Measurements from ENCODE around the gene PCDH1.
A peak's percentile ranks its signal among the peaks of the same experiment; 100 is the strongest.

Gene PCDH1

GRCh38 chr5:141873933-141874261 is 4.3 kb downstream of the PCDH1 start:
- DNase-seq (ENCODE audit: low spot score) = no peak

- no peak for DNase-seq (ENCODE audit: low spot score)
Observed at GRCh38 chr5:141872496-141873356, 5.5 kb downstream of the PCDH1 start.

- no peak for DNase-seq (ENCODE audit: low spot score)
Observed at GRCh38 chr5:141871870-141872269, 6.3 kb downstream of the PCDH1 start.

GRCh38 chr5:141870871-141871270 is 7.3 kb downstream of the PCDH1 start:
- DNase-seq (ENCODE audit: low spot score) = peak; percentile 41

GRCh38 chr5:141870228-141870627 is 8.0 kb downstream of the PCDH1 start:
- DNase-seq (ENCODE audit: low spot score) = no peak

- no peak for DNase-seq (ENCODE audit: low spot score)
Observed at GRCh38 chr5:141869514-141869913, 8.7 kb downstream of the PCDH1 start.

- no peak for DNase-seq (ENCODE audit: low spot score)
Observed at GRCh38 chr5:141869040-141869439, 9.2 kb downstream of the PCDH1 start.

- DNase-seq (ENCODE audit: low spot score) = no peak
Observed at GRCh38 chr5:141868541-141868940, 9.7 kb downstream of the PCDH1 start.

GRCh38 chr5:141867651-141868050 is 10.6 kb downstream of the PCDH1 start:
- DNase-seq (ENCODE audit: low spot score) = no peak

- no peak for DNase-seq (ENCODE audit: low spot score)
Observed at GRCh38 chr5:141867139-141867538, 11.1 kb downstream of the PCDH1 start.

- DNase-seq (ENCODE audit: low spot score) = no peak
Observed at GRCh38 chr5:141866096-141866495, 12.1 kb downstream of the PCDH1 start.

- DNase-seq (ENCODE audit: low spot score) = no peak
Observed at GRCh38 chr5:141865406-141865805, 12.8 kb downstream of the PCDH1 start.

- DNase-seq (ENCODE audit: low spot score) = no peak
Observed at GRCh38 chr5:141864371-141865370, 13.5 kb downstream of the PCDH1 start.

- DNase-seq (ENCODE audit: low spot score) = no peak
Observed at GRCh38 chr5:141863569-141864178, 14.5 kb downstream of the PCDH1 start.

- DNase-seq (ENCODE audit: low spot score) = no peak
Observed at GRCh38 chr5:141862936-141863543, 15.2 kb downstream of the PCDH1 start.

- DNase-seq (ENCODE audit: low spot score) = no peak
Observed at GRCh38 chr5:141861194-141861593, 17.0 kb downstream of the PCDH1 start.

GRCh38 chr5:141858079-141858765 is 20.0 kb downstream of the PCDH1 start:
- no peak for DNase-seq (ENCODE audit: low spot score)

GRCh38 chr5:141857226-141857625 is 21.0 kb downstream of the PCDH1 start:
- DNase-seq (ENCODE audit: low spot score) = no peak

GRCh38 chr5:141856037-141856790 is 22.0 kb downstream of the PCDH1 start:
- DNase-seq (ENCODE audit: low spot score) = no peak

- no peak for DNase-seq (ENCODE audit: low spot score)
Observed at GRCh38 chr5:141855265-141856036, 22.8 kb downstream of the PCDH1 start.

Measured in AG20443 (cell line).